ENCODE measurements around the gene ANXA11.
A peak's percentile ranks its signal among the peaks of the same experiment; 100 is the strongest.
"Not testable (repeated sequence)": the region's sequence is repeated elsewhere in the genome, so short reads cannot be mapped to it uniquely, and the experiment has no call there.

The ANXA11 gene

DNA sequence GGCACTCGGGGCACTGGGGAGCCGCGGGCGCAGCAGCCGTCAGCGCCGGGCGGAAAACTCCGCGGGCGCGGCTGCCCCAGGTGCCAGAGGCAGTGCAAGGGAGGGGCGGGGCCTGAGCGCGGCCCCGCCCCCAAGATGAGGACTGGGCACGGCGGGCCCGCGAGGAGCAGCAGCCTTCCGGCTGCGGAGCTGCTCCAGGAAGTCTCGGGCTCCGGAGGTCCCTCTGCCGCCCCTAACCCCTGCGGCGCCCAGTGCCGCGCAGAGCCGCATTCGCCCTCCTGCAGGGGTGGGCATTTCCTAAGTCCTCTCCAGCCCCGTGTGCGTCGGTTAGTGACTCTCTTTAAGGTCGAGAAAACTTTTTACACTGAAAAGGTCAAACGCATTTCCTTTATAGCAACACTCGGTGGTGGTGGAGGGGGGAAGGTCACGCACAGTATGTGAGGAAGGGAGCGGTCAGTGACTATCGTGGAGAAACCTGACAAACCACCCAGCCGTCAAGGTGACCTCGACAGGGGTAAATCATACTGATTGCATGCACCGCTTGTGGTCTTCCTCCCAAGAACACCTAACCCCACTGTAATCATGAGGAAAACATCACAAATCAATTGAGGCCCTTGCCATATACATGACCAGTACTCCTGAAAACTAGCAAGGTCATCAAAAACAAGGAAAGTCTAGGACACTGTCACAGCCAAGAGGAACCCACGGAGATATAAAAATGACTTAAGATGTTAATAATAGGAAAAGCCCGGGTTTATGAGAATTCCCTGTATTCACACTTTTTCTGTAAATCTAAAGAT lies at the start of gene ANXA11:
ANXA11 (minus strand) TSS at position 61 of the 800 bp plus-strand sequence. CDS start 32,676 bp downstream, outside the sequence.
- peak within 1 kb of the TSS; percentile 79 for H3K4me3 ChIP-seq (ENCODE audit: low read length)
- no peak for DNase-seq (ENCODE audit: low read depth)
- TF ChIP-seq, protein P1, sequence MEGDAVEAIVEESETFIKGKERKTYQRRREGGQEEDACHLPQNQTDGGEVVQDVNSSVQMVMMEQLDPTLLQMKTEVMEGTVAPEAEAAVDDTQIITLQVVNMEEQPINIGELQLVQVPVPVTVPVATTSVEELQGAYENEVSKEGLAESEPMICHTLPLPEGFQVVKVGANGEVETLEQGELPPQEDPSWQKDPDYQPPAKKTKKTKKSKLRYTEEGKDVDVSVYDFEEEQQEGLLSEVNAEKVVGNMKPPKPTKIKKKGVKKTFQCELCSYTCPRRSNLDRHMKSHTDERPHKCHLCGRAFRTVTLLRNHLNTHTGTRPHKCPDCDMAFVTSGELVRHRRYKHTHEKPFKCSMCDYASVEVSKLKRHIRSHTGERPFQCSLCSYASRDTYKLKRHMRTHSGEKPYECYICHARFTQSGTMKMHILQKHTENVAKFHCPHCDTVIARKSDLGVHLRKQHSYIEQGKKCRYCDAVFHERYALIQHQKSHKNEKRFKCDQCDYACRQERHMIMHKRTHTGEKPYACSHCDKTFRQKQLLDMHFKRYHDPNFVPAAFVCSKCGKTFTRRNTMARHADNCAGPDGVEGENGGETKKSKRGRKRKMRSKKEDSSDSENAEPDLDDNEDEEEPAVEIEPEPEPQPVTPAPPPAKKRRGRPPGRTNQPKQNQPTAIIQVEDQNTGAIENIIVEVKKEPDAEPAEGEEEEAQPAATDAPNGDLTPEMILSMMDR (conservative IDR thresholded peaks at IDR 0.05; ENCODE audit: low read depth, low read length): no peak

DNA sequence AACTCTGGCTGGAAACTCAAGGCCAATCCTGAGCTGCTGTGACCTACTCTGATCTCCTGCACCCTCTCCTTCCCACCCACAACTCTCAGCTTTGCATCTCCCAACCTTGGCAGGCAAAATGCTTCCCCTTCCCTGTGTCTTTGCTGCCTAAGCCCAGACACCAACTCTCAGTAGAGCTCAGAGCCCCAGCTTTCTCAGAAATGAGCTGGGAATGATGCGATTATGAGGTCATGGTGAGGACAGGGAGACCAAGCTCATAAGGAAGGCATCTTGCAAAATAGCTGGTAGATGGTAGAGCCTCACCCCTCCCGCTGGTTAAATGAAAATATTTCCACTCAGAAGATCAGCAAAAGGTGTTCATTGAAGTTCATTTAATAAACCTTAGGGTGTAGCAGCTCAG lies 49.4 kb upstream of the ANXA11 start:
- DNase-seq (ENCODE audit: low read depth); H3K4me3 ChIP-seq (ENCODE audit: low read length): not testable (repeated sequence)

DNA sequence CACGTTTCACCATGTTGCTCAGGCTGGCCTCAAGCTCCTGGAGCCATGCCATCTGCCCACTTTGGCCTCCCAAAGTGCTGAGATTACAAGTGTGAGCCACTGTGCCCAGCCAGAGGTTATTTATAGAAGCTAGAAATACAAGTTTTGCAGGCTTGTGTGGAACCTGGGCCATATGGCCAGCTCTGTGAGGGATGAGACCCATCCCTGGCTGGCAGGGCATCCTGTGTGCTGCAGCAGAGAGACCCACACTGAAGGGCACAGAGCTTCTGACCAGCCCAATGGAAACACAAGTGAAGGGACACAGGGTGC lies 48.6 kb upstream of the ANXA11 start:
- not testable (repeated sequence) for H3K4me3 ChIP-seq (ENCODE audit: low read length)

DNA sequence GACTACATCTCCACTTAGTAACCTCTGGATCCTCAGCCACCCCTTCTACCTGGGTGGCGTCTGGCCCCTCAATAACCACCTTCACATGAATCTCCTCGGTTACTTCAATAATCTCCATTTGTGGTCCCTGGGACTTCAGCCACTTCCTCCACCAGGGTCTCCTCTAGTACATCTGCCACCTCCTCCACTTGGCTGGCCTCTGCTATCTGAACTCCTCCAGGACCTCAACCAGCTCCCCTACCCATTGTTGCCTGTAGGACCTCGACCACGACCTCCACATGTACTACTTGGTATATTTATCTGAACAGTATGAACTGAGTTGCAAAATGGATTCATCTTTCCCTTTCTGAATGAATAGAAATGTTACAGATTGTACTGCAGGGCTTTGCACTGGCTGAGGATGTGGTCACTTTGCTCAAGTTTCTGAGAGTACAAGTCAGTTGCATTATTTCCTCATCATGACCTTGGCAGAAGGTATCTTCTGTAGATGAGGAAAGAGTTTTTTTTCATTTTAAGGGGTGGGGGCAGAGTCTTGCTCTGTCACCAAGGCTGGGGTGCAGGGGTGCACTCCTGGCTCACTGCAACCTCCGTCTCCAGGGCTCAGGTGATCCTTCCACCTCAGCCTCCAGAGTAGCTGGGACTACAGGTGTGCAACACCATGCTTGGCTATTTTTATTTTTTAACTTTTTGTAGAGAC lies 48.1 kb upstream of the ANXA11 start:
- no peak overlapping the region for H3K4me3 ChIP-seq (ENCODE audit: low read length)
- no peak for DNase-seq (ENCODE audit: low read depth)
- TF ChIP-seq, protein P1 (conservative IDR thresholded peaks at IDR 0.05; ENCODE audit: low read depth, low read length): no peak

More for the DNA sequence above, 48.6 kb upstream of the ANXA11 start:
- DNase-seq (ENCODE audit: low read depth): not testable (repeated sequence)

DNA sequence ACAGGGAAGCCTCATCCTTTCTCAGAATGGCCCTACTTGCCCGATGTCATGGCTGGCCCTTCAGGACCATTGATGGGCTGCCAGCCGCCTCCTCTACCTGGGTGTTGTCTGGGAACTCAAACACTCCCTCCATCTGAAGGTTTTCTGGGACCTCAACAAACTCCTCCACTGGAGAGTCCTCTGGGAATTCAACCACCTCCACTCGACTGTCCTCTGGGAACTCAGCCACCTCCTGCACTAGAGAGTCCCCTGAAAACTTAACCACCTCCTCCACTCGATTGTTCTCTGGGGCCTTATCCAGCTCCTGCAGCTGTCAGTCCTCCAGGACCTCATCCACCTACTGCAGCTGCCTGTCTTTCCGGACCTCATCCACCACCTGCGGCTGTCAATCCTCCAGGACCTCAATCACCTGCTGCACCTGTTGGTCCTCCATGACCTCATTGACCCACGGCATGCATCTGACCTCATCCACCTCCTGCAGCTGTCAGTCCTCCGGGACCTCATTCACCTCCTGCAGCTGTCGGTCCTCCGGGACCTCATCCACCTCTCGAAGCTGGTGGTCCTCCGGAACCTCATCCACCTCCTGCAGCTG lies 47.1 kb upstream of the ANXA11 start:
- TF ChIP-seq, protein P1 (conservative IDR thresholded peaks at IDR 0.05; ENCODE audit: low read depth, low read length): no peak

DNA sequence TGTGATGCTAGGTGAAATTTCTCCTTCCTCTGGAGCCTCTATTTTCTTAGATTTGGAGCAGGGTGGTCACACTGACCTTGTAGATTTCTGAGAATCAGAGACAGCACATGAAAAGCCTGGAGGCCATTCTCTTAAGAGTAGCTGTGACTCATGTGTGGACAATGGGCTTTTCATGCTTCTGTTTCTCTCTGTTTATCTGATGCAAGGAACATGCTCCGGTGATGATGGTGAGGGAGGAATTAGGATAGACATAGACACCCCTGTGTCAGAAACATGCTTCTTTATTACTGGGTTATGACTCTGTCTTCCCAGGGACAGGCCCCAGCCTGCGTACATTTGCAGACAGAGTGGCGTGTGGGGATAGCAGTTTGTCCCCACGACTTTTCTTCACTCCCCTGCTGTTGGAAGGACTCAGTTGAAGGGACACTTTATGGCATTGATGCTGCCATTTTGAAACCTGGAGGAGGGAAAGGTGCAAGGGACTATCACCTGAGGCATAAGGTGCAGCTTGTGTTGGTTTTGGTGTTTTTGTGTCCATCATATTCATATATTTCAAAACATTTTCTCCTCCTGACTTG lies 46.5 kb upstream of the ANXA11 start:
- not testable (repeated sequence) for DNase-seq (ENCODE audit: low read depth); H3K4me3 ChIP-seq (ENCODE audit: low read length)

More for the DNA sequence above, 47.1 kb upstream of the ANXA11 start:
- DNase-seq (ENCODE audit: low read depth): no peak
- H3K4me3 ChIP-seq (ENCODE audit: low read length): no peak overlapping the region

DNA sequence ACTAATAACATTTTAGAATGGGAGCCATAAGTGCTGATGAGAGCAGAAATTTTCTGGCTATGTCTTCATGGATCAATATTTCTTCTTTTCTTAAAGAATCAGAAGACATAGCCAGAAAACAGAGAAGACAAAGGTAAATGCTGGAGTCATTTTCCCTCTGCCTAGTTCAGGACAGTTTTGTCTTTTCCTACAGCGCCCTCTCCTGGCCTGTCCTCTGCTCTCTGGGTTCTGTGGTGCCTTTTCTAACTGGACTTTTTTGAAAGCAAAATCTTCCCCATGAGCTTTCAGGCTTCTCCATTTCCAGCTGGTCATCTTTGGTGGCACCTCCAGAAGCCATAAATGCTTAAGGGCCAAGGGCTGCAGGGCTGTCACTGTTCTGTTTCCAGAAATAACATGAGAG lies 45.1 kb upstream of the ANXA11 start:
- not testable (repeated sequence) for DNase-seq (ENCODE audit: low read depth)

DNA sequence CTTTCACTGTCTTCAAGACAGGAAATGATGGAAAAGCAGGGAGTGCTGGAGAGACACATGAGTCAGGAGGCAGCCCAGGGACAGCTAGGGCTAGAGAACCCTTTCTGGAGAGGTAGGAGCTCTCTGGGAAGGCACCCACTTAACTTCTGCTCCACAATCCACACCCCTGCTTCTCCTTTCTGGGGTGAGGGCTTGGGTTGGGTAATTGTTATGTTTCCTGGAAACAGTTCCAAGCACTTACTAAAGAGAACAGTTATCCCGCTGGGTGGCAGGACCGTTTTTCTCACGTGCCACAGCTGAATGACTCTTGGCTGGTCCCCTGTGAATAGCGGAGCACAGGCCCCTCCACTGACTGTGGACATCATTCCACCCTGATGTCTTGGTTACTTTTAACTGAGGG lies 44.6 kb upstream of the ANXA11 start:
- DNase-seq (ENCODE audit: low read depth); H3K4me3 ChIP-seq (ENCODE audit: low read length): not testable (repeated sequence)

More for the DNA sequence above, 45.1 kb upstream of the ANXA11 start:
- H3K4me3 ChIP-seq (ENCODE audit: low read length): not testable (repeated sequence)

DNA sequence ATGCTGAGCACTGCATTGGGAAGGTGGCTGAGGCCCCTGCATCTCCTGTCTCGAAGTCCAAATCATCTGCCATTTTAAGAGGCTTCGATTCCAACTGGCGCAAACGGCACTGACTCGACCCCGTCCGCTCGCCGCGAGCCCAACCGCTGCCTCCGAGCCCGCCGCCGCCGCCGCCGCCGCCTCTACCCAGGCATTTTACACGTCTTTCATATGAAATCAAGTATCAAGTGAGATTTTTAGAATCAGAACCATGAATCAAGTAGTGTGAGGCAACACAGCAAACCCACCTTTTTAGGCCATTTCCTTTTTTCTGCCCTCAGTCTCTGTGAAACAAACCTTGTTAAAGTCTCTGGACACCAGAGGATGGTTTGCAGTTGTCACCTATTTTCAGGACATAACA lies 42.3 kb upstream of the ANXA11 start:
- H3K4me3 ChIP-seq (ENCODE audit: low read length); DNase-seq (ENCODE audit: low read depth): not testable (repeated sequence)

DNA sequence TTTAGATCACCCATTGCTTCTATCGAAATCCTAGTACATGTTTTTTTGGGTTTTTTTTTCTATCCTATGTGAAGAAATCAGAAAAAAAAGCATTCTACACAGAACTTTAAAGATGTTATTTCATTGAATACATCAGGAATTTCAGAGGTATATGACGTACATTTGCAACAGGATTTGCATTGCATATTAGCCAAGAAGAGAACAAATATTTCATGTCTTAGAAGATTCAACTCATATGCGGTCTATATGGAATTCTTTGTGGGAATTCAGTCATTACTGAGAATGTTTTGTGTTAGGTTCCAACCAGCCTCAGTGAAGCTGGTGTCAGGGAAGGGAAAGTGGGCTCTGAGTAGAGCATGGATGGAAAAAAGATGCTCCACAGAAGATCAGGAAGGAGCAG lies 39.0 kb upstream of the ANXA11 start:
- H3K4me3 ChIP-seq (ENCODE audit: low read length); DNase-seq (ENCODE audit: low read depth): not testable (repeated sequence)

DNA sequence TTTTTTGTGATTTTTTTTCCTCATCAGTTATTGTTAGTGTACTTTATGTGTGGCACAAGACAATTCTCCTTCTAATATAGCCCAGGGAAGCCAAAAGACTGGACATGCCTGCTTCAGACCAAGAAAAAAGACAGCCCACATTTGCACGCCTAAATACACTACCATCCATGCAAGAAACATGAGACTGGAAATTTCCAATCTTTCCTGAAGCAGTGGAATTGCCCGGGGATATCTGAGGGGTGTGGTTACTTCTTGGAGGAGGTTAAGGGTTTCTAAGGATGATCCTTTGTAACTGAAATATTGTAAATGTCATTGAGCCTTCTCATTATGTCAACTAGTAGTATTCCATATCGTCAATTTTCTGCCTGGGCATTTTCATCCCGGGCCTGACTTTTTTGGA lies 37.0 kb upstream of the ANXA11 start:
- H3K4me3 ChIP-seq (ENCODE audit: low read length): not testable (repeated sequence)

DNA sequence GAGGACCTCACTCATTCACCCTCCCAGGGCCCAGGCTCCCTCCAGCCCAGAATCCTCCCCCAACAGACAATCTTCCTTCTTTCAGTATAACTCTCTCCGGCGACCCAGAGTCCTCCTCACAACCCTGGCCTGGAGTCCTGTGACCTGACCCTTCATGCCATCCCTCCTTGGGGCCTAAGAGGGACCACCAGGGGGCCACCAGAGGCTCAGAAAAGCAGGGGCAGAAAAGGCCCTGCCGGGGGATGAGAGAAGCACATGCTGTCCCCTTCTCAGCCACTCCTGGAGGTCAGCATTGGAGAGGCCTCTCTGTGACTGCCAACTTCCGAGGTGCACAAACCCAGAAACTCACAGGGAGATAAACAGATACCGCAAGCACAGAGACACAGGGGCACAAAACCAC lies 31.1 kb upstream of the ANXA11 start:
- not testable (repeated sequence) for DNase-seq (ENCODE audit: low read depth); H3K4me3 ChIP-seq (ENCODE audit: low read length)

More for the DNA sequence above, 37.0 kb upstream of the ANXA11 start:
- DNase-seq (ENCODE audit: low read depth): not testable (repeated sequence)

DNA sequence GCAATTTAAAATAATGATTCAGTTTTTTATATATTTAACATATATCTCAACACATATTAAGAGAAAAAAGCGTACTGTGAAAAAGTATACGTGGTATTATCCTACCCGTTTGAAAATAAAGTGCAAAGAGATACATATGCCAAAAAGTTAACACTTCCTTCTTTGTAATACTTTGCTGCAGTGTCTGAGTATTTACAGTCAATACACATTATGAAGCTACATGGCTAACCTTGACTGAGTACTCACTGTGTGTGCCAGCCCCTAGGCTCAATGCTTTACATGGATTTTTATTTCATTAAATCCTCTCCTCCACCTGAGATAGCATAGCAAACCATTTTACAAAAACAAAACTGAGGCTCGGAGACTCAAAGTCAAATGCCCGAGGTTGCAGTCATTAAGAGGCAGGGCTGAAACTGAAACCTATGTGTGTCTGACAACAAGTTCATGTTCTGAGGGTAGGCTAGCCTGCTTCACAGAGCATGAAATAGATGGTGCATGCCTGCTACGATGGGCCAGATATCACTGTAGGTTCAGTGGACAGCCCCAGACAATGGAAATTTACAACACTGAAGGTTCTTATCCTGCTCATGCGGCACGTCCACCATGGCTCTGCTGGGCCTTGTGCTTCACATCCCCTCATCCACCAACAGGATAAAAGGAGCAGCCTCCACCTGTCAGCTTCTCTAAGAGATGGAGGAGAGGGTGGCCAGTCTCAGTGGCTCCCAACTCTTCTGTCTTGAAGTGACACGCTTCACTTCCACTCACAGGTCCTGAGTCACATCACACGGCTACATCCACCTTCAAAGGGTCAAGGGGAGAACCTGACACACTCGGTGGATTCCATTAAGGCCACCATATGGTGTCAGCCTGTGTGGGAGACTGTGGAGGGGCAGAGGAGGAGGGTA lies 29.2 kb upstream of the ANXA11 start:
- DNase-seq (ENCODE audit: low read depth); H3K4me3 ChIP-seq (ENCODE audit: low read length): not testable (repeated sequence)

DNA sequence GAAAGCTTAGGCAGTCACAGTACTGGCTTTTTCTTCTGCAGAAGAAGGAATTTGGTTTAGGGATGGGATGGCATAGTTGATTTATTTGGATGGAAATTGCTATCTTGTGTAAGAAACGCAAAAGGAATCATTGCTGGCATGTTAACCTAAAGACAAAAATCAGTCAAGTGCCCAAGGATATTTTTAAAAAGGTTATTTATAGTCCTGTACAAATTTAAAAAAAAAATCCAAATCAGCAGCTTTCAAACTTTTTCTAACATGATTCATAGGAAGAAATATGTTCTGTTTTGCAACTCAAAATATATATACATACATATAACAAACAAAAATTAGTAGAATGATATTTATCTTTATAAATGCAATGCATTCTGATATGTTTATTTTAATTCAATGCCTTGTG lies 28.5 kb upstream of the ANXA11 start:
- not testable (repeated sequence) for H3K4me3 ChIP-seq (ENCODE audit: low read length); DNase-seq (ENCODE audit: low read depth)
